K562 (cell line): Measurements from ENCODE around the gene CREM. TPM values are rescaled to one million over a fixed set of nuclear protein-coding genes. Genes with fewer than 3 reads are reported as not detected.

ENCODE experiments used
- ATAC-seq: fragments of 200-7000 bp; cut with Tn5 transposase; 3 replicates; pipeline ENCODE4 v1.9.1; 2020; ENCODE audit warnings: moderate library complexity
- BruUV-seq: library from RNA; stranded (reverse); fragments of 400-500 nt; replicated peaks from 2 replicates; lab custom pipeline; 2021; lab: Mats Ljungman, UMichigan
- CTCF ChIA-PET: fragments of 300-600 bp; formaldehyde crosslinking; extraction: SDS; loops from one replicate; lab custom pipeline; 2021; ENCODE audit warnings: low intra/inter-chr PET ratio; lab: Yijun Ruan, JAX
- POLR2A ChIA-PET: fragments of 300-600, 350-650 bp; sonication (Branson Sonifier 250); formaldehyde crosslinking; extraction: SDS; loops from one replicate; lab custom pipeline; 2021; ENCODE audit warnings: antibody characterized with exemption, inconsistent platforms; lab: Yijun Ruan, JAX
- DNase-seq, 4 experiments: peaks; one replicate each; pipeline versions ENCODE4 v3.0.0 to v3.0.0-alpha.2; 2011 to 2018; ENCODE audit warnings: low spot score in 3 of 4, mixed read lengths in 3 of 4; ENCODE audit errors: extremely low read depth in 1 of 4
- FAIRE-seq: peaks from 2 replicates; lab custom pipeline; 2011; peaks lifted over from hg19 to GRCh38; lab: Jason Lieb, UNC
- H2AFZ ChIP-seq: 2 replicates; pipeline ENCODE4 v1.6.0; 2011; ENCODE audit warnings: low read depth, low read length, control low read depth, inconsistent platforms
- H3K27ac ChIP-seq: fragments of 200-600 bp; 3 replicates; pipeline ENCODE4 v1.8.0; 2011; ENCODE audit warnings: low read depth, mild to moderate bottlenecking, control low read depth, inconsistent platforms, low read length, moderate library complexity, mixed read lengths; ENCODE audit errors: extremely low read depth
- H3K27me3 ChIP-seq, 2 experiments: fragments of 300-600 bp in 1 of 2; 2 replicates in 1 of 2; 3 replicates in 1 of 2; pipeline versions ENCODE4 v1.6.0 to v1.8.0; 2011; ENCODE audit warnings: inconsistent platforms in 2 of 2, low read length in 2 of 2, mild to moderate bottlenecking in 1 of 2, mixed read lengths in 1 of 2, moderate library complexity in 1 of 2; ENCODE audit not compliant: control insufficient read depth in 2 of 2, insufficient read depth in 2 of 2
- H3K36me3 ChIP-seq: fragments of 300-600 bp; 3 replicates; pipeline ENCODE4 v1.8.0; 2011; ENCODE audit warnings: mild to moderate bottlenecking, low read length, inconsistent platforms; ENCODE audit not compliant: control insufficient read depth, insufficient read depth
- H3K4me1 ChIP-seq, 2 experiments: fragments of 200-600 bp in 1 of 2; replicated peaks in 1 of 2; 2 replicates in 1 of 2; 3 replicates in 1 of 2; pipeline versions ENCODE4 v1.5.1 to v1.8.0; 2011; ENCODE audit warnings: inconsistent platforms in 2 of 2, low read length in 2 of 2, mild to moderate bottlenecking in 1 of 2, mixed read lengths in 1 of 2, moderate library complexity in 1 of 2; ENCODE audit not compliant: control insufficient read depth in 2 of 2, insufficient read depth in 2 of 2
- H3K4me2 ChIP-seq: 2 replicates; pipeline ENCODE4 v1.6.1; 2011; ENCODE audit warnings: low read length, control low read depth, inconsistent platforms, mixed read lengths; ENCODE audit not compliant: insufficient read depth
- H3K4me3 ChIP-seq: fragments of 200-600 bp; sonication (generic), shearing (Covaris generic); 2 replicates; pipeline ENCODE4 v1.5.1; 2016; ENCODE audit warnings: control low read depth, inconsistent platforms
- H3K79me2 ChIP-seq: fragments of 200-600 bp; 3 replicates; pipeline ENCODE4 v1.8.0; 2011; ENCODE audit warnings: low read length, inconsistent platforms; ENCODE audit not compliant: control insufficient read depth, insufficient read depth
- H3K9ac ChIP-seq, 2 experiments: 2 replicates each; pipeline versions ENCODE4 v1.6.0 to v1.6.1; 2011; ENCODE audit warnings: low read depth in 2 of 2, low read length in 2 of 2, control low read depth in 1 of 2, inconsistent platforms in 1 of 2, mild to moderate bottlenecking in 1 of 2, mixed read lengths in 1 of 2; ENCODE audit not compliant: insufficient read depth in 1 of 2
- H3K9me1 ChIP-seq: one replicate; pipeline ENCODE4 v1.6.0; 2011; ENCODE audit warnings: inconsistent platforms, mild to moderate bottlenecking, low read length, moderate library complexity; ENCODE audit not compliant: control insufficient read depth, insufficient read depth
- H3K9me3 ChIP-seq: replicated peaks from 2 replicates; pipeline ENCODE4 v1.5.1; 2011; ENCODE audit warnings: low read depth, low read length, inconsistent platforms; ENCODE audit not compliant: control insufficient read depth, insufficient read depth
- H4K20me1 ChIP-seq: replicated peaks from 2 replicates; pipeline ENCODE4 v1.6.1; 2011; ENCODE audit warnings: low read length, inconsistent platforms, mixed read lengths; ENCODE audit not compliant: control insufficient read depth, insufficient read depth
- BMI1 ChIP-seq: fragments of 150-350 bp; IDR thresholded peaks from 2 replicates; pipeline ENCODE4 v1.6.1; 2014; ENCODE audit warnings: low read length
- CREM ChIP-seq: IDR thresholded peaks from 2 replicates; pipeline ENCODE4 v1.6.1; 2014; ENCODE audit warnings: antibody characterized with exemption, low read depth
- CTCFL ChIP-seq: IDR thresholded peaks from 2 replicates; pipeline ENCODE4 v1.6.1; 2011; ENCODE audit warnings: borderline replicate concordance, low read depth, mild to moderate bottlenecking, moderate library complexity, low read length; ENCODE audit not compliant: insufficient read depth, poor library complexity, severe bottlenecking
- FIP1L1 ChIP-seq: fragments of 200-400 bp; formaldehyde crosslinking; IDR thresholded peaks from 2 replicates; pipeline ENCODE4 v1.6.1; 2018; ENCODE audit warnings: mild to moderate bottlenecking, low read depth, low read length; ENCODE audit not compliant: poor library complexity, severe bottlenecking
- HSF4 ChIP-seq: fragments of 250-450 bp; sonication (Bioruptor Pico); IDR thresholded peaks from 2 replicates; pipeline ENCODE4 v2.1.2; 2022; ENCODE audit warnings: mild to moderate bottlenecking, moderate library complexity, borderline replicate concordance
- IRF2 ChIP-seq: sonication (generic); formaldehyde crosslinking; IDR thresholded peaks from 2 replicates; pipeline ENCODE4 v1.8.1; 2022; ENCODE audit warnings: mild to moderate bottlenecking, missing genetic modification reagents
- KLF1 ChIP-seq: fragments of 450-650 bp; IDR thresholded peaks from 2 replicates; pipeline ENCODE4 v1.6.1; 2016; ENCODE audit warnings: missing genetic modification characterization, missing compliant biosample characterization
- KLF10 ChIP-seq: fragments of 250-450 bp; sonication (Bioruptor Pico); IDR thresholded peaks from 2 replicates; pipeline ENCODE4 v1.6.1; 2021; ENCODE audit warnings: matching md5 sums
- MAFK ChIP-seq: IDR thresholded peaks from 2 replicates; pipeline ENCODE4 v1.6.1; 2011; ENCODE audit warnings: low read length, improper control_type of control experiment
- MITF ChIP-seq: IDR thresholded peaks from 2 replicates; pipeline ENCODE4 v1.6.1; 2014; ENCODE audit warnings: antibody characterized with exemption
- MTA2 ChIP-seq: fragments of 450-650 bp; IDR thresholded peaks from 2 replicates; pipeline ENCODE4 v1.6.1; 2016; ENCODE audit warnings: low read depth
- NR2C2 ChIP-seq, 2 experiments: fragments of 200-800 bp in 1 of 2; sonication (Bioruptor generic) in 1 of 2; sonication (generic) in 1 of 2; formaldehyde crosslinking in 1 of 2; IDR thresholded peaks; 2 replicates each; pipeline versions ENCODE4 v1.6.1 to v1.8.0; 2016 to 2022; ENCODE audit warnings: mild to moderate bottlenecking in 1 of 2, missing compliant biosample characterization in 1 of 2, missing genetic modification characterization in 1 of 2, missing genetic modification reagents in 1 of 2
- PHB ChIP-seq: fragments of 250-450 bp; sonication (Bioruptor Pico); IDR thresholded peaks from 2 replicates; pipeline ENCODE4 v1.5.0; 2021
- RBM15 ChIP-seq: fragments of 200-400 bp; formaldehyde crosslinking; IDR thresholded peaks from 2 replicates; pipeline ENCODE4 v1.6.1; 2018; ENCODE audit warnings: mild to moderate bottlenecking, low read length, moderate library complexity; ENCODE audit not compliant: insufficient read depth
- VEZF1 ChIP-seq: fragments of 200-800 bp; sonication (Bioruptor generic); IDR thresholded peaks from 2 replicates; pipeline ENCODE4 v1.6.1; 2017; ENCODE audit warnings: missing genetic modification characterization, missing compliant biosample characterization
- ZKSCAN8 ChIP-seq: fragments of 200-800 bp; sonication (Bioruptor generic); IDR thresholded peaks from 2 replicates; pipeline ENCODE4 v1.6.1; 2016; ENCODE audit warnings: missing genetic modification characterization, missing compliant biosample characterization
- ZNF124 ChIP-seq: sonication (generic); formaldehyde crosslinking; IDR thresholded peaks from 2 replicates; pipeline ENCODE4 v1.8.1; 2022; ENCODE audit warnings: missing genetic modification reagents
- ZNF445 ChIP-seq: fragments of 250-450 bp; sonication (Bioruptor Pico); IDR thresholded peaks from 2 replicates; pipeline ENCODE4 v1.4.0; 2020; ENCODE audit warnings: low read depth, mild to moderate bottlenecking, moderate library complexity
- WGBS: fragments of 100-300 bp; shearing (Covaris generic); methylation state at CpG from one replicate; pipeline ENCODE4 v1.1.6; 2016; ENCODE audit warnings: low coverage, mixed read lengths; ENCODE audit not compliant: insufficient coverage; ENCODE audit errors: missing lambda C conversion rate; 5-methylcytosine and 5-hydroxymethylcytosine counted together
- in situ Hi-C: fragments of 300-500 bp; cut with MboI; formaldehyde crosslinking; loops from 4 replicates; pipeline ENCODE4 v1.15.0; 2018; ENCODE audit warnings: inconsistent platforms, mixed read lengths
- intact Hi-C: fragments of 100-400 bp; cut with micrococcal nuclease; formaldehyde crosslinking; loops from 2 replicates; pipeline ENCODE4 v1.14.2; 2022
- polyA plus RNA-seq, 8 experiments: library from polyadenylated mRNA; depleted of rRNA in 4 of 8; stranded (reverse) in 5 of 8; unstranded in 3 of 8; fragments of >200 nt; fragmentation: Nextera tagmentation in 2 of 8; fragmentation: Illumina TruSeq in 1 of 8; extraction: Ambion mirVana in 2 of 8; extraction: Trizol in 1 of 8; gene quantifications; 2 replicates each; pipeline versions ENCODE4 v1.2.1 to v1.2.3, GENCODE V29; 2011 to 2014; ENCODE audit warnings: inconsistent platforms in 1 of 8, missing spikeins in 1 of 8
- total RNA-seq, 7 experiments: library from RNA; depleted of rRNA in 6 of 7; stranded (reverse); fragments of >200 nt in 6 of 7; fragmentation: Illumina TruSeq in 2 of 7; extraction: Trizol in 2 of 7; gene quantifications; 2 replicates each; pipeline versions ENCODE4 v1.2.1 to v1.2.3, GENCODE V29; 2011 to 2021; ENCODE audit warnings: low replicate concordance in 1 of 7

The CREM gene
- total and polyA plus RNA-seq, 9 of the 15 experiments (the other 6 are each of a cell fraction or from before 2014, with no cell fraction given), result 39.1 to 70.2 (median 48.3) TPM

- POLR2A ChIA-PET, result no interaction called here
- 55% methylated on average over 5 of the region's 5 CpGs for WGBS
- Histone ChIP-seq H3K27me3 (no peaks in the 10 kb centered on the region), H3K9me3 (no peaks in the 10 kb centered on the region; the same call in 1 of the 2 replicates), H3K9ac (no peak overlapping the region), H3K4me3 (no peak overlapping the region), H3K36me3 (no peaks in the 10 kb centered on the region), H2AFZ (no peak overlapping the region), H4K20me1 (no peaks in the 10 kb centered on the region), H3K79me2 (no peaks in the 10 kb centered on the region), H3K9me1 (no peaks in the 10 kb centered on the region), H3K27ac (no peak overlapping the region), H3K4me2 (no peak overlapping the region), H3K4me1 (no peaks in the 10 kb centered on the region)
- DNase-seq (no peak), FAIRE-seq (no peak), ATAC-seq (no peak)
- no TSS peak for BruUV-seq
- CTCF ChIA-PET, result no interaction called here
- TF ChIP-seq MITF (no peak), VEZF1 (CRISPR knock-in tag) (no peak), BMI1 (no peak), KLF10 (no peak), CTCFL (no peak), MAFK (no peak), ZNF445 (CRISPR knock-in tag) (no peak), CREM (no peak), ZNF124 (no peak), IRF2 (CRISPR knock-in tag) (no peak), FIP1L1 (no peak), KLF1 (tag) (no peak), MTA2 (no peak), RBM15 (no peak), ZKSCAN8 (CRISPR knock-in tag) (no peak), PHB (CRISPR knock-in tag) (no peak), HSF4 (CRISPR knock-in tag) (no peak), NR2C2 (CRISPR knock-in tag; IDR thresholded peaks at IDR 0.05) (no peak), NR2C2 (tag; IDR thresholded peaks at IDR 0.05) (no peak)
- intact Hi-C loops (no loop called here), in situ Hi-C loops (loop anchor here (25.0 kb wide), 2 partner anchors 337 to 562 kb away; no protein-coding TSS in a partner anchor)
These were observed 98.6 kb downstream of the CREM start for GRCh38 chr10:35225204-35225603.
